Stimulated activated CD4-positive, alpha-beta T cell treated with anti-CD3 and anti-CD28 coated beads, Interleukin-12 subunit alpha, Interleukin-12 subunit beta, amount 100 ng/mL, for 4 hours (primary cell): ENCODE data around the gene RBMX.
A peak's percentile ranks its signal among the peaks of the same experiment; 100 is the strongest.
"Not testable (repeated sequence)": the region's sequence is repeated elsewhere in the genome, so short reads cannot be mapped to it uniquely, and the experiment has no call there.

Experiments used
- DNase-seq: peaks from one replicate; pipeline ENCODE4 v3.0.0-alpha.2; 2020

RBMX gene

DNA sequence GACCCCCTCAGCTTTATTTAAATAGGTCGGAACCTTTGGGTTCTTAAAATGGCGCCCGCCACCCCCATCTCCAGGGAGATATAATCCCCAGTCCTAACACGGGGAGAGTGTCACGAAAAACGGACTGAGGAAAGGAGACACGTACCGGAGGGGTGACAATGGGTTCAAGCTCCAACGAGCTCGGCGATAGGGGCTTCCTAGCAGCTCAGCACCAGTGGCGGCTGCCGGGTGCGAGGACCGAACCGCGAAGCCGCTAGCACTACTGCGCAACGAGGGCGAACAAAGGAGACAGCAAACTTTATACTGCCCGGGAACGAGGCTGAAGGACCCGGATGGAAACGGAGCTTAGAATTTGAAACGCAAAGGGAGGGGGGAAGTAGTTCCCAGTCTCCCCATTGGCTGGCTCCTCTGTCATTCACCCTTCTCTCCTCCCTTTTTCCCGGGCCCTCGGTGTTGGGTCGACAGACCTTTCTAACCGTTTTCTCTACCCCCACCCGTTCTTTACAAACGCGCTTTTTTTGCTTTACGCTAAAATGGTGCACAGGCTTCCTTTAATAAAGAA lies at the start of gene RBMX:
Gene RBMX, minus strand, starts transcription at position 274 of the 562 bp plus-strand sequence. CDS start 1,298 bp downstream, outside the sequence.
- peak; percentile 77 for DNase-seq

DNA sequence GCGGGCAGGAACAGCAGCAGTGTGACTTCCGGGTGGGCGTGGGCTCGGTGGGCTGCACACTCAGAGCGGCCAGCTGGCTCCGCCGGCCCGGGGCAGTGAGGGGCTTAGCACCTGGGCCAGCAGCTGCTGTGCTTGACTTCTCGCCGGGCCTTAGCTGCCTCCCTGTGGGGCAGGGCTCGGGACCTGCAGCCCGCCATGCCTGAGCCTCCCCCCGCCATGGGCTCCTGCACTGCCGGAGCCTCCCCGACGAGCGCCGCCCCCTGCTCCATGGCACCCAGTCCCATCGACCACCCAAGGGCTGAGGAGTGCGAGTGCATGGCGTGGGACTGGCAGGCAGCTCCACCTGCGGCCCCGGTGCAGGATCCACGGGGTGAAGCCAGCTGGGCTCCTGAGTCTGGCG lies 40.9 kb upstream of the RBMX start:
- not testable (repeated sequence) for DNase-seq

DNA sequence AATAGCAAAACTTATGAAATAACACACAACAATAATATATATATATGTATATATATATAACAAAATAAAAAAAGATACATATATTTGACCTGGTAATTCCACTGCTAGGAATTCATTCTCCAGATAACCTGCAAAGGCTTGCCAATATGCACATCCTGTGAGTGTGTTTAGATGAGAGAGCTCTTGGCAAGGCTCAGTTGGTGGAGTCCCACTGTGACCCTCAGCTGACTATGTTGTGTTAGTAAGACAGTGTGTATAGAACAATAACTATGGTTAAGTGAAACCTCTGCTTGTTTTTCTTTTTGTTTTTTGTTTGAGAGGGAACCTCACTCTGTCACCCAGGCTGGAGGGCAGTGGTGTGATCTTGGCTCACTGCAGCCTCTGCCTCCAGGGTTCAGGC lies 39.5 kb upstream of the RBMX start:
- DNase-seq = no peak

DNA sequence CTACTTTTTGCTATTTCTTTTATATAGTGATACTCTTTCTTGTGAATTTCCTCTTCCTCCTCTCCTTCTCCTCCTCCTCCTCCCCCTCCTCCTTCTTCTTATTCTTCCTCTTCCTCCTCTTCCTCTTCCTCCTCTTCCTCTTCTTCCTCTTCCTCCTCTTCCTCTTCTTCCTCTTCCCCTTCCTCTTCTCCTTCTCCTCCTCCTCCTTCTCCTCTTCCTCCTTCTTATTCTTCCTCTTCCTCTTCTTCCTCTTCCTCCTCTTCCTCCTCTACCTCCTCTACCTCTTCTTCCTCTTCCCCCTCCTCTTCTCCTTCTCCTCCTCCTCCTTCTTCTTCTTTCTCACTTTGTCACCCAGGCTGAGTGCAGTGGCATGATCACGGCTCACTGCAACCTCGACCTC lies 36.3 kb upstream of the RBMX start:
- DNase-seq = no peak

DNA sequence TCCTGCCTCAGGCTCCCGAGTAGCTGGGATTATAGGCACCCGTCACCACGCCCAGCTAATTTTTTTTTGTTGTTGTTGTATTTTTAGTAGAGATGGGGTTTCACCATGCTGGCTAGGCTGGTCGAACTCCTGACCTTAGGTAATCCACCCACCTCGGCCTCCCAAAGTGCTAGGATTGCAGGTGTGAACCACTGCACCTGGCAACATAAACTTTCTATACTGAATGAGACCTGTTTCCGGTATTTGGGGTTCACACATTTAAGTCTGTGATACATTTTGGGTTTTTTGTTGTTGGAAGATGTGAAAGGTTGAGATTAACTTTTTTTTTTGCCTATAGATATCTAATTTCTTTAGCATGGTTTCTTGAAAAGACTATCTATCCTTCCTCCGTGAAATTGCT lies 31.1 kb upstream of the RBMX start:
- DNase-seq = not testable (repeated sequence)

DNA sequence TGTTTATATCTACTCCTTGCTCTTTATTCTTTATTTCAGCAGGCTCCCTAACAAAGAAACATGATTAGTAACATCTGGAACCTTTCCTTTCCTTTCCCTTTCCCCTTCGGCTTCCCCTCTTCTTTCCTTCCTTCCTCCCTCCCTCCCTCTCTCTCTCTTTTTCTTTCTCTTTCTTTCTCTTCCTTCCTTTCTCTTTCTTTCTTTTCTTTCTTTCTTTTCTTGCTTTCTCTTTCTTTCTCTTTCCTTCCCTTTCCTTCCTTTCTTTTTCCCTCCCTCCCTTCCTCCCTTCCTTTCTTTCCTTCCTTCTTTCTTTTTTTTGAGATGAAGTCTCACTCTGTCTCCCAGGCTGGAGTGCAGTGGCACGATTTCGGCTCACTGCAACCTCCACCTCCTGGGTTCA lies 30.7 kb upstream of the RBMX start:
- no peak for DNase-seq

DNA sequence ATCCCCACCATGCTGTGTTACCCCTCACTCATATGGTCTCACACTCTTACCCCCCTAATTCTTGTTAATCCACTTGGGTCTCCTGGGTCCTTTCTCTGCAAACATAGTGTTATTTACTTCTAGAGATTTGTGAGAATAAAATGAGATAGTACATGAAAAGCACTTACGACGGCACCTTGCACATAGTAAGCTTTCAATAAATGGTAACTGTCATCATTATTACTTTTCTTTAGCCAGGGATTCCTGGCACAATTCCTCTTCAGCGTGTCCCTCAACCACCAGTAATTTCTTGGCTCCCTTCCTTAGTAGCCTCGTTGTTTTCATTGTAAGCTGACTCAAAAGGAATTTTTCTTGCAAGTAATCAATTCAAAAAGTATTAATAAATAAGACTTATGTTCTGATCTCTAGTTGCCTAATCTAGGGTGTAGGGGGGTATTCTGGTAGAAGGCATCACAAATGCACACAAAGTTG lies 30.1 kb upstream of the RBMX start:
- DNase-seq = no peak

DNA sequence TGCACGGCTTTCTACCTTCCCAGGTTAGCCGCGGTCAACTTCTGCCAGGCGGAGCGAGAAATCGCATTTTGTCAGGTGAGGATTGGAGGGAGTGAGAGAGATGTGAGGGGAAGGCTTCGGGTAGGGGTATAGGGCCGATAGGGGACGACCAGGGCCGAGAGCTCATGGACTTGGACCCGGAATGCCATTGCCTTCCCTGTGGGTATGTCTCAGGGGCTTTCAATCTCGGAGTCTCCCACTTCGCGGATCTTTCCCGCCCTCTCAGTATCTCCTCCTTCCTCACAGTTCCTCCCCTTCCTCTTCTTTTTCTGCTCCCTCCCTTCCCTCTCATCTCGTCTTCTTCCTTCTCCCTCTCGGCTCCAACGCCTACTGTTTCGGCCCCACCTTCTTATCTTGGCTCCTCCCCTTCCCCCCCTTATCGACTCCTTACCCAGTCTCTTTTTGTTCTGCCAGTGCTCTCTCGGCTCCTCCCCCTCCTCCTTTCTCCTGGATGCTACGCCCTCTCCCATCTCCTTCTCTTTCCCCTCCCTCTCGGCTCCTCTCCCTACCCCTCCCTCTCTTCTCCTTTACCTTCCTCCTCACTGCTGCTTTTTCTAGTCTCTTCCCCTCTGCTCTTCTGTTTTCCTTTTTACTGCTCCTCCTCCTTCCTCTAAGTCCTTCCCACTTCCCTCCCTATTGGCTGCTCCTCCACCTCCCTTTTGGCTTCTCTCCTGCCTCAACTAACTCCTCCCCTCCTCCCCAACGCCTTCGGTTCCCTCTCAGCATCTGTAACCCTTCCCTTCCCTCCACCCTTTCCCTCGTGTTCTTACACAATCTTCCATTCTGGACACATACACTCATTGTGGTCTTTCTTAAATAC lies 29.4 kb upstream of the RBMX start:
- peak; percentile 39 for DNase-seq

DNA sequence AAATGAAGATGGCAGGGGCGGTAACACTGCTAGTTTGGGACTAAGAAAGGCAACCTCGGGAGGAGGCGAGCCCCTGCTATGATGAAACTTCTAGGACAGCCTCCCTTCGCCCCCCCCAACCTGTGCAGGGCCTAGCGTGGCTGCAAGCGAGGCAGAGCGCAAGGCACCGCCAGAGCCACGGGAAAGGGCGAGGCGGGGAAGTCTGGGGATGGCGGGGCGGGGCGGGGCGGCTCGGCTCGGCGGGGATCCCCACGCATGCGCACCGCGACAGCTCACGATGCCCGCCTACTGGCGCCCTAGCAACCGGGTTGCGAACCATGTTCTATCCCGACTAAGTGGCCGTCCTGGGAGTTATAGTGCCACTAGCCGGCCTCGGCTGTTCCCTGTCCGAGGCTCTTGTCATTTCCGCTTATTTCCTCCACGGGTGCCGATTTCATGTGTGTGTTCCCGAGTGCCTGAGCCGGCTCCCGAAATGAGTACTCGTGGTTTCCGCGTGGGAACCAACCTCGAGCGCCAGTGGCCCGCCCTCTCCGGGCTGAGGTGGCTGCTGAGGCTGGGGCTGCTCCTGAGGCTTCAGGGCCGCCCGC lies 28.7 kb upstream of the RBMX start:
- DNase-seq = peak; percentile 66

DNA sequence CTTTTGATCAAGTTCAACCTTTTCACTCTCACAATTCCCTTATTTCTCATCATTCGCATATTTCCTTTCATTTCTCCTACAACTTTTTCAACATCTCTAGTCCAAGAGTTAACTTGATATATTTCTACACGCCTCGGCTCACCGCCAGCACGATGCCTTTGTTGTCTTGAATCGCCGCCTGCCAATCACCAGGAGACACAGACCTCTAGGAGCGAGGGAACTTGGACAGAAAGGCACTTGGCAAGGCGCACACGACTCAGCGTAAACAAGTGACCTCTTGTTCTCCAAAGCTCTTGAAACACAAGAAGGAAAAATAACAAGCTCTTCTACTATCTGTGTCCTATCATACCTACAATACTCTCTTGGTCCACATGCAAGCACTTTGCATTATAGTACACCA lies 27.1 kb upstream of the RBMX start:
- DNase-seq = no peak

DNA sequence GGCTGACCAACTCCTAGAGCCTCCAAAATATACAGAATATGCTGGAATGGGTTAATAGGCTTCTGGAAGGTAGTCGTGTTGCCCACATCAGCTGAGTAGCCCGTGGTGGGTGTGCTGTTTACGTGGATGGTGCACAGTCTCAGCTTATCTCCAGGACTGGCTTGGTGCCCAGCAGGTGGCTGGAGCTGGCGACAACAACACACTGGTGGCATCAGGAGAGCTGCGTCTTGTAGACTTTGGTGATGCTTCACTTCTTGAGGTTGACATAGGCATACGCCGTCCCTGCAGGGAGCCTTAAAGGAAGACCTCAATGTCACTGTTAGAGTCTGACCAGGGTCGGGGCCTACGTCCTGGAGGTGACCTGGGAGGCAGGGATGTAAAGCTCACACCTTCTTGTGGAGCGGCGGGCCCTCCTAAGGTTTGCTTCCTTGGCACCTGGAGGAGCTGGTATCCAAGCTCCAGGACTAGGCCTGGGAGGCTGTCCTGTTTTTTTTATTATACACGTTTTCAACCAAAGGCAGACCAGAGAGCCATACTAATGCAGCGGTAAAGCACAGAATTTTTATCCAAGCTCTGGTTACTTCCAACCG lies 26.5 kb upstream of the RBMX start:
- DNase-seq = no peak

DNA sequence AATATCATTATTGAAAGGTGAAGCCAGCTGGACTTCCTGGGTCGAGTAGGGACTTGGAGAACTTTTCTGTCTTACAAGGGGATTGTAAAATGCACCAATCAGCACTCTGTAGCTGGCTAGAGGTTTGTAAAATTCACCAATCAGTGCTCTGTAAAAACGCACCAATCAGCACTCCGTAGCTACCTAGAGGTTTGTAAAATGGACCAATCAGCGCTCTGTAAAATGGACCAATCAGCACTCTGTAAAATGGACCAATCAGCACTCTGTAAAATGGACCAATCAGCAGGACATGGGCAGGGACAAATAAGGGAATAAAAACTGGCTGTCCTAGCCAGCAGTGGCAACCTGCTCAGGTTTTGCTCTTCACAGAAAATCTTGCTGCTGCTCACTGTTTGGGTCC lies 23.5 kb upstream of the RBMX start:
- not testable (repeated sequence) for DNase-seq

DNA sequence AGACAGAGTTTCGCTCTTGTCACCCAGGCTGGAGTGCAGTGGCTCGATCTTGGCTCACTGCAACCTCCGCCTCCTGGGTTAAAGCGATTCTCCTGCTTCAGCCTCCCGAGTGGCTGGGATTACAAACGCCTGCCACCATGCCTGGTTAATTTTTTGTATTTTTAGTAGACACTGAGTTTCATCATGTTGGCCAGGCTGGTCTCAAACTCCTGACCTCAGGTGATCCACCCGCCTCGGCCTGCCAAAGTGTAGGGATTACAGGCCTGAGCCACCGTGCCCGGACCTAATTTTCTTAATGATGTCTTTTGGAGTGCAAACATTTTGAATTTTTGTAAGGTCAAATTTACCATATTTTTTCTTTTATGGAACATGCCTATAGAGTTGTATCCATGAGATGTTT lies 19.5 kb upstream of the RBMX start:
- not testable (repeated sequence) for DNase-seq

DNA sequence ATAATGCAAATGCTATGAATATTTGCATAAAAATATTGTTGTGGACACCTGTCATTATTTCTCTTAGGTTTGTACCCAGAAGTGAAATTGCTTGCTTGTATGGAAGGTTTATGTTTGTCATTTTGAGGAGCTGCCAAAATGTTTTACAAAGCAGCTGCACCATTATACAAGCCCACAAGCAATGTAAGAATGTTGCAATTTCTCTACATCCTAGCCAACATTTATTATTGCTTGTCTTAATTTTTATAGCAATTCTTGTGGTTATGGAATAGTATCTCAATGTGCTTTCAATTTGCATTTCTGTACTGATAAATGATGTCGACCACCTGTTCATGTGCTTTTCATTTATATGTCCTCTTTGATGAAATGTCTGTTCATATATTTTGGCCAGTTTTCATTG lies 18.7 kb upstream of the RBMX start:
- DNase-seq = no peak

DNA sequence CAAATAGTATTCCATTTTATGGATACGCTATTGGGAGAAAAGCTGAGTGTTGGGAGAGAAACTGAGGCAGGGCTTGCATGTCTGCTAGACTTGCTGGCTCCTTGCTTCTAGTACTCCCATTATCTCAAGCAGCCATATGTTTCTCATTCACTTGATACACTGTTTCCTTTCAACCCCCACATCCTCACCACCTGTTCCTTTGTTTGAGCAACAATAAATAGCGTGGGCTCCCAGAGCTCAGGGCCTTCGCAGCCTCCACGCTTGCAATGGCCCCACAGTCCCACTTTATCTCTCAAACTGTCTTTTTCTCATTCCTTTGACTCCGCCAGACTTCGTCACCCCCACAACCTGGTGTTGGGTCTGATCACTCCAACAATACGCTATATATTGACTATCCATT lies 18.2 kb upstream of the RBMX start:
- not testable (repeated sequence) for DNase-seq

DNA sequence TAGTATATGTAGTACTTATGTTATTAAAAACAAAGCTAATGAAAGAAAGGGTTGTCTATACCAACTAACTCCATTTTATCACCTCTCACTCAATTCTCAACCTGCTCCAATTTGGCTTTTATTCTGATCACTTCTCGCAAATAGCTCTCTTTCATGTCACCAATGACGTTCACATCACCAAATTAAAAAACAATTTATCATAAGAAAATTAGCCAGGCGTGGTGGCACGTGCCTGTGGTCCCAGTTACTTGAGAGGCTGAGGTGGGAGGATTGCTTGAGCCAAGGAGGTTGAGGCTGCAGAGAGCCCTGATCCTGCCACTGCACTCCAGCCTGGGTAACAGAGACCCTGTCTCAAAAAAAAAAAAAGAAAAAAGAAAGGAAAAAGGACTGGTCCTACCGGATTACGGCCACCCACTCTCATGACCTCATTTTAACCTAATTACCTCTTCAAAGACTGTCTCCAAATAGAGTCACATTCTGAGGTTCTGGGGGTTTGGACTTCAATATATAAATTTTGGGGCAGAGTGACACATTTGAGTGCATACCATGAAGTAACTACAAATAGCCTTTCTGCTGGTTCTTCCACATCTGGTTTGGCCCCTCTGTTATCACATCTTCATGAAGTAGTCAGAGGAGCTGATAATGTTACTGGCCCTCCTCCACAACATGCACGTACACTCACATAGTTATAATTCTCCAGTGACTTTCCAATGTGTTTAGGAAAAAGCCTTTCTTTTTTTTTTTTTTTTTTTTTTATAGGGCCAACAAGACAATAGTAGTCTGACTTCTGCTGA lies 15.8 kb upstream of the RBMX start:
- no peak for DNase-seq

DNA sequence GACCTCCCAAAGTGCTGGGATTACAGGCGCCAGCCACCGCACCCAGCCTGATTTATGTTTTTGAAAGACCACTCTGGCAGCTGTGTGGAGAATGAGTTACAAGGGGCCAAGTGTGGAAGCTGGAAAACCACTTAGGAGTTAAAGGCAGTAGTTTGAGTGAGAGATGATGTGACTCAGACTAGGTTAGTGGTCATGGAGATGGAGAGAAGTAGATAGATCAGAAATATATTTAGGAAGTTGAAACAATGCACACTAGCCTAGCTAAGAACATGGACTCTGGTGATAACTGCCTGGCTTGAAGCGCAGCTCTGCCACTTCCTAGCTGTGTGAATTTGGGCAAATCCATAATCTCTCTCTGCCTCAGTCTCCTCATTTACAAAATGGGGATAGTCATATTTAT lies 11.9 kb upstream of the RBMX start:
- DNase-seq = no peak

DNA sequence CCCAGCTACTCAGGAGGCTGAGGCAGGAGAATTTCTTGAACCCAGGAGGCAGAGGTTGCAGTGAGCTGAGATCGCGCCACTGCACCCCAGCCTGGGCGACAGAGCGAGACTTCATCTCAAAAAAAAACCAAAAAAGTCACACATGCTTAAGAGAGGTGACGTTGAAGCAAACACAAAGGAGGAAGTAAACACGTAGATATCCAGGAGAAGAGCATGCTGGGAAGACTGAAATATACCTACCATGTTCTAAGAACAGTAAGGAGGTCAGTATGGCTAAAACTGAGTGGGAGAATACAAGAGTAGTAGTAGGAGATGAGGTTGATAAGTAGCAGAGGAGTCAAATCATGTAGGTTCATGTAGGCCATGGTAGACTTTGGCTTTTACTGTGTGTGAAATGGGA lies 10.1 kb upstream of the RBMX start:
- DNase-seq = not testable (repeated sequence)

DNA sequence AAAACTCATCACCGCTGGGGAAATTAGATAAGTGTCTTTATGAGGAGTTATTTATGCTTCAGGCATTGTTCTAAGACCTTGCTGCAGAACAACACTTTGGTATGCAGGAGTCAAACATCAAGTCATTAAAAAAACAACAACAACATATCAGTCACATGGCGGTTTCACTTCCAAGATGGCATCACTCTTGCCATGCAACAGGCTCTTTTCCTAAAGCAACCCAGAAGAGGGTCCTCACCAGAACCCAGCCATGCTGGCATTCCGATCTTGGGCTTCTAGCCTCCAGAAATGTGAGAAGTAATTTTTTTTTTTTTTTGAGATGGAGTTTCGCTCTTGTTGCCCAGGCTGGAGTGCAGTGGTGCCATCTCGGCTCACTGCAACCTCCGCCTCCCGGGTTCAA lies 8.7 kb upstream of the RBMX start:
- DNase-seq = no peak

DNA sequence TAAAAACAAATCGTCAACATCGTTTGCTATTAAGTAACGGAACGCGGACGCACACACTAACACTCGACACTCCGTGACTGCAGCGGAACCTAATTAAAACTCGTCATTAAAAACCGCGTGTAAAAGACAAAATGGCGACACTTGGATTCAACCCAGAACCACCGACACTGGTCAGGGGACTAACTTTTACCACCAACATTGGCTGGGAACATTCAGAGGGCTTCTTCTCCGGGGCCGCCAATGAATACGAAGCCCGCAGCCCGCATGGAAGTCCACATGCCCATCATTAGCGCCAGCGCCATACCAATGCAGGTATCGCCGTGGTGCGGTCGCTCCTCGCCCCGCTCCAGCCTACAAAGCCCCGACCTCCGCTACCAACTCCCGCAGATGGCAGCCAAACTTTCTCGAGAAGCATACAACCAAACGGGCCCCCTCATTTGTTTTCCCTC lies 498 bp downstream of the RBMX start:
- DNase-seq = peak; percentile 13

DNA sequence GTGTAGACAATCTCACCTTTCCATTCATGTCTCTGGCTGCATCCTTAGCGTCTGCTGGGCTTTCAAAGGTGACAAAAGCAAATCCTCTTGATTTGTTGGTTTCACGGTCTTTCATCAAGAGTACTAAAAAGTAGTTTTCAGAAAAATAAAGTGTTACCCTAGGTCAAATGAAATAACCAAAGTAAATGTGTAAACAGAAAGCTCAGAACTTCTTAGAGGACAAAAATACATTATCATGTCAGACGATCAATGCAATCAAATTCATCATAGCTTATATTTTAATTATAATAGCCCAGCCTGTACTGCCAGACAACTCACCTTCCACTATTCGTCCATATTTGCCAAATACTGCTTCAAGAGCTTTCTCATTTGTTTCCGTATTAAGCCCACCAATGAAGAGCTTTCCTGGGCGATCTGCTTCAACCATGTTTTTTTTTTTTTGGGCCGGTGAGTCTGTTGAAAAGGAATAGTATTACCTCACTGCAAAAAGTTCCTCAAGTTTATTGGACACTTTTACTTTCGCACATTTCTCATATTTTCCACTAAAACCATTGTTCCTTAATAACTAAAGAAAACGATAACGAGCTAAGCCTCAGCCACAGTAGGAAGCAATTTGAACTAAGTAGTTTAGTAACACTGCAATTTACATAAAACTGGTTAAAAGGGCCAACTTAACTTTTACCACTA lies 1.4 kb downstream of the RBMX start:
- no peak for DNase-seq

DNA sequence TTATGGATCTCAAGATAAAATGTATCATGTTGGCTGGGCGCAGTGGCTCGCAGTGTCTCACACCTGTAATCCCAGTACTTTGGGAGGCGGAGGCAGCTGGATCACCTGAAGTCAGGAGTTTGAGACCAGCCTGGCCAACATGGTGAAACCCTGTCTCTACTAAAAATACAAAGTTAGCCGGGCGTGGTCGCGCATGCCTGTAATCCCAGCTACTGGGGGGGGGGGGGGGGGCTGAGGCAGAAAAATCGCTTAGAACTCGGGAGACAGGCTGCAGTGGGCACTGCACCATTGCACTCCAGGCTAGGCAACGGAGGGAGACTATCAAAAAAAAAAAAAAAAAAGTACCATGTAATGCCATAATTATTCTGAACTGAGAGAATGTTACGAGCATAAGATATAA lies 2.1 kb downstream of the RBMX start:
- no peak for DNase-seq
